Mesendoderm (in vitro differentiated cells): ENCODE results near the gene FZD10.

Experiments
- DNase-seq: peaks from one replicate; pipeline ENCODE4 v3.0.0; 2013
- H2AK5ac ChIP-seq: 2 replicates; pipeline ENCODE4 v1.6.1; 2013; ENCODE audit warnings: low read length, inconsistent platforms
- H2BK120ac ChIP-seq: 2 replicates; pipeline ENCODE4 v1.6.1; 2013; ENCODE audit warnings: low read depth, mild to moderate bottlenecking, low read length, moderate library complexity, mixed read lengths
- H2BK15ac ChIP-seq: replicated peaks from 2 replicates; pipeline ENCODE4 v1.6.1; 2013; ENCODE audit warnings: low read depth, mild to moderate bottlenecking, moderate library complexity
- H2BK5ac ChIP-seq: 2 replicates; pipeline ENCODE4 v1.6.1; 2013; ENCODE audit warnings: low read length, inconsistent platforms
- H3K18ac ChIP-seq: 2 replicates; pipeline ENCODE4 v1.6.1; 2013; ENCODE audit warnings: mild to moderate bottlenecking, low read length, mixed read lengths
- H3K23ac ChIP-seq: one replicate; pipeline ENCODE4 v1.6.1; 2013; ENCODE audit warnings: low read length
- H3K27ac ChIP-seq: 2 replicates; pipeline ENCODE4 v1.5.1; 2013; ENCODE audit warnings: low read depth, mild to moderate bottlenecking, inconsistent platforms, low read length, moderate library complexity
- H3K27me3 ChIP-seq: 2 replicates; pipeline ENCODE4 v1.6.1; 2013; ENCODE audit warnings: low read length, control low read depth, mild to moderate bottlenecking, inconsistent platforms; ENCODE audit not compliant: insufficient read depth, poor library complexity
- H3K36me3 ChIP-seq: 2 replicates; pipeline ENCODE4 v1.6.1; 2013; ENCODE audit warnings: low read length, inconsistent platforms; ENCODE audit not compliant: control insufficient read depth, insufficient read depth
- H3K4ac ChIP-seq: one replicate; pipeline ENCODE4 v1.6.1; 2013; ENCODE audit warnings: low read depth, mild to moderate bottlenecking, low read length, moderate library complexity
- H3K4me1 ChIP-seq: 2 replicates; pipeline ENCODE4 v1.6.1; 2013; ENCODE audit warnings: low read depth, low read length, inconsistent platforms; ENCODE audit not compliant: control insufficient read depth
- H3K4me2 ChIP-seq: 2 replicates; pipeline ENCODE4 v1.6.1; 2013; ENCODE audit warnings: low read length
- H3K4me3 ChIP-seq: 2 replicates; pipeline ENCODE4 v1.5.1; 2013; ENCODE audit warnings: mild to moderate bottlenecking, low read length
- H3K56ac ChIP-seq: one replicate; pipeline ENCODE4 v1.6.1; 2013; ENCODE audit warnings: low read length
- H3K79me1 ChIP-seq: 2 replicates; pipeline ENCODE4 v1.6.1; 2013; ENCODE audit warnings: low read length, inconsistent platforms
- H3K79me2 ChIP-seq: 2 replicates; pipeline ENCODE4 v1.6.1; 2013; ENCODE audit warnings: mild to moderate bottlenecking, low read length; ENCODE audit not compliant: control insufficient read depth, insufficient read depth
- H3K9ac ChIP-seq: 2 replicates; pipeline ENCODE4 v1.6.1; 2013; ENCODE audit warnings: low read length, inconsistent platforms
- H4K5ac ChIP-seq: one replicate; pipeline ENCODE4 v1.6.1; 2013; ENCODE audit warnings: low read length
- H4K8ac ChIP-seq: one replicate; pipeline ENCODE4 v1.6.1; 2013; ENCODE audit warnings: low read depth, mild to moderate bottlenecking, control low read depth, low read length, moderate library complexity
- WGBS: extraction: QIAGEN DNeasy Blood & Tissue Kit; methylation state at CpG from one replicate; pipeline ENCODE4 v1.1.7; 2013; ENCODE audit warnings: low lambda C conversion rate, missing lambda C conversion rate; ENCODE audit not compliant: insufficient coverage; ENCODE audit errors: extremely low coverage; 5-methylcytosine and 5-hydroxymethylcytosine counted together

The FZD10 gene

GRCh38 chr12:130166306-130166705, 4.0 kb downstream of the FZD10 start:
- no peaks in the 10 kb centered on the region for H3K36me3 ChIP-seq
- peaks cover 44% of the 10 kb centered on the region for H3K27me3 ChIP-seq
- H3K9ac ChIP-seq, result no peak overlapping the region
- H2BK5ac ChIP-seq, result no peak overlapping the region
- H3K4me1 ChIP-seq, result no peaks in the 10 kb centered on the region
- no peak overlapping the region for H3K4me3 ChIP-seq
- H3K23ac ChIP-seq, result no peak overlapping the region
- H4K8ac ChIP-seq, result no peak overlapping the region
- no peak overlapping the region for H3K18ac ChIP-seq
- no peak overlapping the region for H3K4ac ChIP-seq
- no peak overlapping the region for H2BK120ac ChIP-seq
- no peaks in the 10 kb centered on the region for H3K79me1 ChIP-seq
- WGBS, result no CpG with 5 or more reads among the region's 2 CpGs
- DNase-seq, result no peak
- no peak overlapping the region for H3K56ac ChIP-seq
- no peak overlapping the region for H4K5ac ChIP-seq
- no peak overlapping the region for H3K4me2 ChIP-seq
- H2AK5ac ChIP-seq, result no peak overlapping the region
- H2BK15ac ChIP-seq, result no peak overlapping the region
- H3K79me2 ChIP-seq, result no peaks in the 10 kb centered on the region
- H3K27ac ChIP-seq, result no peak overlapping the region

- Histone ChIP-seq H2AK5ac (no peak overlapping the region), H4K5ac (no peak overlapping the region), H3K36me3 (no peaks in the 10 kb centered on the region), H4K8ac (no peak overlapping the region), H3K4me3 (no peak overlapping the region), H3K4me1 (no peaks in the 10 kb centered on the region), H3K9ac (no peak overlapping the region), H2BK15ac (no peak overlapping the region), H3K27me3 (peaks cover 44% of the 10 kb centered on the region), H3K27ac (no peak overlapping the region), H3K79me2 (no peaks in the 10 kb centered on the region), H2BK5ac (no peak overlapping the region), H3K4ac (no peak overlapping the region), H3K18ac (no peak overlapping the region), H3K23ac (no peak overlapping the region), H3K79me1 (no peaks in the 10 kb centered on the region), H3K4me2 (no peak overlapping the region), H2BK120ac (no peak overlapping the region), H3K56ac (no peak overlapping the region)
- no CpG with 5 or more reads among the region's 1 CpG for WGBS
- no peak for DNase-seq
These were observed 5.3 kb downstream of the FZD10 start for GRCh38 chr12:130167537-130167936.

GRCh38 chr12:130169256-130169655, 7.0 kb downstream of the FZD10 start:
- Histone ChIP-seq H2BK120ac (no peak overlapping the region), H3K27me3 (peaks cover 31% of the 10 kb centered on the region), H2BK5ac (no peak overlapping the region), H3K4me3 (no peak overlapping the region), H3K18ac (no peak overlapping the region), H2BK15ac (no peak overlapping the region), H3K4me2 (no peak overlapping the region), H3K4ac (no peak overlapping the region), H3K23ac (no peak overlapping the region), H3K36me3 (no peaks in the 10 kb centered on the region), H3K79me1 (no peaks in the 10 kb centered on the region), H3K79me2 (no peaks in the 10 kb centered on the region), H3K56ac (no peak overlapping the region), H3K9ac (no peak overlapping the region), H3K27ac (no peak overlapping the region), H3K4me1 (no peaks in the 10 kb centered on the region), H4K8ac (no peak overlapping the region), H4K5ac (no peak overlapping the region), H2AK5ac (no peak overlapping the region)
- no CpG with 5 or more reads among the region's 6 CpGs for WGBS
- DNase-seq, result no peak

- no peaks in the 10 kb centered on the region for H3K79me1 ChIP-seq
- no CpG with 5 or more reads among the region's 6 CpGs for whole genome bisulfite sequencing
- H3K79me2 ChIP-seq, result no peaks in the 10 kb centered on the region
- H3K27me3 ChIP-seq, result peaks cover 25% of the 10 kb centered on the region
- no peak overlapping the region for H3K23ac ChIP-seq
- no peak overlapping the region for H4K8ac ChIP-seq
- no peaks in the 10 kb centered on the region for H3K36me3 ChIP-seq
- H3K4me3 ChIP-seq, result no peak overlapping the region
- H2AK5ac ChIP-seq, result no peak overlapping the region
- H2BK120ac ChIP-seq, result no peak overlapping the region
- no peak overlapping the region for H3K4me2 ChIP-seq
- no peak overlapping the region for H2BK15ac ChIP-seq
- no peak overlapping the region for H3K27ac ChIP-seq
- no peak overlapping the region for H3K56ac ChIP-seq
- H3K4me1 ChIP-seq, result no peaks in the 10 kb centered on the region
- no peak overlapping the region for H3K9ac ChIP-seq
- DNase-seq, result no peak
- H3K18ac ChIP-seq, result no peak overlapping the region
- H3K4ac ChIP-seq, result no peak overlapping the region
- H4K5ac ChIP-seq, result no peak overlapping the region
- H2BK5ac ChIP-seq, result no peak overlapping the region
These were observed 7.7 kb downstream of the FZD10 start for GRCh38 chr12:130169924-130170323.

GRCh38 chr12:130170611-130171010, 8.3 kb downstream of the FZD10 start:
- Histone ChIP-seq H3K23ac (no peak overlapping the region), H2BK120ac (no peak overlapping the region), H3K4me1 (no peaks in the 10 kb centered on the region), H2AK5ac (no peak overlapping the region), H3K79me2 (no peaks in the 10 kb centered on the region), H3K18ac (no peak overlapping the region), H3K27me3 (peaks cover 21% of the 10 kb centered on the region), H4K8ac (no peak overlapping the region), H3K36me3 (no peaks in the 10 kb centered on the region), H3K4me2 (no peak overlapping the region), H3K79me1 (no peaks in the 10 kb centered on the region), H4K5ac (no peak overlapping the region), H2BK5ac (no peak overlapping the region), H3K9ac (no peak overlapping the region), H3K27ac (no peak overlapping the region), H3K4me3 (no peak overlapping the region), H3K4ac (no peak overlapping the region), H2BK15ac (no peak overlapping the region), H3K56ac (no peak overlapping the region)
- no peak for DNase-seq
- WGBS, result no CpG with 5 or more reads among the region's 11 CpGs

- Histone ChIP-seq H2BK120ac (no peak overlapping the region), H3K18ac (no peak overlapping the region), H4K8ac (no peak overlapping the region), H2BK15ac (no peak overlapping the region), H3K56ac (no peak overlapping the region), H3K79me2 (no peaks in the 10 kb centered on the region), H3K4me1 (no peaks in the 10 kb centered on the region), H3K4me3 (no peak overlapping the region), H2AK5ac (no peak overlapping the region), H3K23ac (no peak overlapping the region), H3K79me1 (no peaks in the 10 kb centered on the region), H3K27me3 (no peaks in the 10 kb centered on the region), H4K5ac (no peak overlapping the region), H3K4ac (no peak overlapping the region), H3K4me2 (no peak overlapping the region), H3K9ac (no peak overlapping the region), H2BK5ac (no peak overlapping the region), H3K27ac (no peak overlapping the region), H3K36me3 (no peaks in the 10 kb centered on the region)
- no CpG with 5 or more reads among the region's 14 CpGs for WGBS
- DNase-seq, result no peak
These were observed 15.5 kb downstream of the FZD10 start for GRCh38 chr12:130177635-130178242.
